HG03045 (cell line): ENCODE measurements around the gene FRMD4A.
"Not testable (repeated sequence)": the region's sequence is repeated elsewhere in the genome, so short reads cannot be mapped to it uniquely, and the experiment has no call there.

Experiments used
- ATAC-seq: cut with Tn5 transposase; IDR thresholded peaks from one replicate; pipeline ENCODE4 v1.9.1; 2021; ENCODE audit warnings: mild to moderate bottlenecking, moderate library complexity; ENCODE audit not compliant: unreplicated experiment

FRMD4A gene

GRCh38 chr10:14063531-14064285 lies 267.0 kb downstream of the FRMD4A start:
- no peak for ATAC-seq

GRCh38 chr10:14062528-14063260 lies 268.0 kb downstream of the FRMD4A start:
- ATAC-seq: no peak

DNA sequence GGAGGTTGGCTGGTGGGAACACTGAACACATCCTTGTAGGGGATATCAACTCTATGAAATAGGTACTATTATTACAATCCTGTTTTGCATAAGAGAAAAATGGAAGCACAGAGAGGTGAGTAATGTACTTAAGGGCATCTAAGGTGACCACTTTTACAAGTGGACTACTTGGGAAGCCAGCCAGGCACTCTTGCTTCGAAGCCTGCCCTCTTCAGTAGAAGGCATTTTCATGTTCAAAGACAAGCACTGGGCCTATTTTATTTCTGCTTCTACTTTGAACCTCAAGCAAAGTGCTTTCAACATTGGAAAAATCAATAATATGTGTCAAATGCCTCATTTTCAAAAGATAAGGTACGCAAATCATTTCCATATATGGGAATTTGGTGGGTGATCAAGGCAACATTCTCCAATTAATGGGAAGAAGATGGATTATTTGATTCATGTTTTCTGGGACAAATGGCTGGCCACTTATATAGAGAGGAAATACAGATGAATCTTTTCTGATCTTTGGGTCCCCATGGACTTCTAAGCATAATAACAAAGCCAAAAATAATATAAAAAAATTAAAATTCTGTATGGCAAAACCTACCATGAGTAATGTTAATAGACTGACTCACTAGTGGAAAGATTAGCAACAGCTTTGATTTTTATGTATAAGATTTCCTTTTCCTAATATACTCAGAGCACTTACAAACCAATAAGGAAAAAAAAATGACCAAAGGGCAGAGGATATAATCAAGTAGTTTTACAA lies 270.2 kb downstream of the FRMD4A start:
- ATAC-seq: no peak

- ATAC-seq: no peak
Measured at GRCh38 chr10:14056610-14057332, 274.0 kb downstream of the FRMD4A start.

- no peak for ATAC-seq
Measured at GRCh38 chr10:14052931-14053330, 277.8 kb downstream of the FRMD4A start.

DNA sequence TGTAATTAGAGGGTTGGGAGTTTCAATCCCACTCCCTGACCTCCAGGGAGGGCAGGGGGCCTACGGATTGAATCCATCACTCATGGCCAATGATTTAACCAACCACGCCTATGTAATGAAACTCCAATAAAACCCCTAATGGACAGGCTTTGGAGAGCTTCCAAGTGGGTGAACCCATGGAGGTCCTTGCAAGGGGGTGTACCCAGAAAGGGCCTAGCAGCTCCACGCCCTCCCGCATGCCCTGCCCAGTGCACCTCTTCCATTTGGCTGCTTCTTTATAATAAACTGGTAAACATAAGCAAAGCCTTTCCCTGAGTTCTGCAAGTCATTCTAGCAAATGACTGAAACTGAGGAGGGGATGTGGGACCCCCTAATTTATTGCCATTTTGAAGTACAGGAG lies 280.1 kb downstream of the FRMD4A start:
- ATAC-seq: no peak

DNA sequence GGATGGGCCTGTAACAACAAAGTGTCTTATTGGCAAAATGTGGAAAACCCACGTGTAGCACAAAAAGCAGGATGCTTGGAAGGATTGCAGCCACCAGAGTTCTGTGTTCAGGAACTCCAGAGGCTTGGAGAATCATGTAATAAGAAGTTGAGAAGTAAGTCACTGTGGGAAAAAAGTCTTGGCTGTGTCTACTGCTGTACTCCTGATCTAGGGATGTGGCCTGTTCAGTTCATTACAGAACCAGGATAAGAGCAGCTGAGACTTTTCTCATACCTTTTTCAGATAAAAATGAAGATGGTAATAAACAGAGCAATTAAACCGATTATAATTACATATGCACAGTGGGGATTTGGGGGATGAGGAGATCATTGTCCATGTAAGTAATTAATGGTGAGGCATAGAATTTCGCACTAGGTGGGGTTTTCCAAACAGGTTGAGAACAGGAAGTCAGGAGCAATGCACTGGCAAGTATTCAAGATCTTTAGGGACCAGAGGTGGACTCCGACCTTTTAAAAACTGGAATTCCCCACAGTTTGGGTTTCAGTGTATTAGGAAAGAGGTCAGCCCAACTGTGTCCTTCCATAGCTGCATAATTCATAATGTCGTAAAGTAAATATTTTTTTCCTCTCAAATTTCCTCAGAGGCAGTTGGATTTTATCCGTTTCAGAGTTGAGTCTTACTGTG lies 281.7 kb downstream of the FRMD4A start:
- no peak for ATAC-seq

- no peak for ATAC-seq
Measured at GRCh38 chr10:14047431-14047830, 283.3 kb downstream of the FRMD4A start.

- not testable (repeated sequence) for ATAC-seq
Measured at GRCh38 chr10:14042051-14042450, 288.7 kb downstream of the FRMD4A start.

DNA sequence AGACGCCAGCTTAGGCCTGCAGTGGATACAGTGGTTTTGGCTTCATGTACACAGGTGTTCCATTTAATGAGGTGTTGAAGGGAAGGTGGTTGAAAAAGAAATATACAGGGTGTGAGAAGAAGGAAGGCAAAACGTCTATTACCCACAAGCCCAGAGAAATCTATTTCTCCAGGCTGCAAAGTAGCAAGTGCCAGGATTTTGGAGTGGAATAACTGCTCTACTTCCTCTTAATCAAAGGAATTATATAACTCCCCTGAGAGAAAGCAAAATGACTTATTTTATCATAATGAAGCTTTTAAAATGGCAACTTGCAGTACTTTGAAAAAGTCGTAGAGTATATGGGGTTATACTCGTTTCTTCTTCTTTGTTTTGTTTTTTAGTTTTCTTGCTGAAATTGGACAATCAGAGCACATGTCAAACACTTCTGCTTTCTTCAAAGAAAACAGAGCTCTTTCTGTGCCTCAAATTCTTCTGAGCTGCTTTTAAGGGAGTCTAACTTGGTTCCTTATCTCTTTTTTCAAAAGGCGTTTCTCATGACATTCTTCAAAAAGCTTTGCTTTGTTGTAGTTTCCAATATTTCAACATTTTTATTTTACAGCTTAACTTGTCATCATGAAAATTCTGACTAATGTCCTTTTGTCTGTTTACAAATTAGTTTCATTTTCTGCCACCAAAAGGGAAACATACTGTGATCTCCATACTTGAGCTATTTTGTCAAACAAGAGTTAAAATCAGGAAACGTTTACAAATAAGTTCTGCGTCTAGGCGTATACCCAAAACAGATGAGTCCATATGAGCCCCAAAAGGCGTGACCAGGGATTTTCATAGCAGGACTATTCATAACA lies 289.7 kb downstream of the FRMD4A start:
- no peak for ATAC-seq

GRCh38 chr10:14039968-14040668 lies 290.6 kb downstream of the FRMD4A start:
- no peak for ATAC-seq

- no peak for ATAC-seq
Measured at GRCh38 chr10:14036233-14036632, 294.5 kb downstream of the FRMD4A start.

GRCh38 chr10:14035506-14035905 lies 295.2 kb downstream of the FRMD4A start:
- ATAC-seq: no peak

DNA sequence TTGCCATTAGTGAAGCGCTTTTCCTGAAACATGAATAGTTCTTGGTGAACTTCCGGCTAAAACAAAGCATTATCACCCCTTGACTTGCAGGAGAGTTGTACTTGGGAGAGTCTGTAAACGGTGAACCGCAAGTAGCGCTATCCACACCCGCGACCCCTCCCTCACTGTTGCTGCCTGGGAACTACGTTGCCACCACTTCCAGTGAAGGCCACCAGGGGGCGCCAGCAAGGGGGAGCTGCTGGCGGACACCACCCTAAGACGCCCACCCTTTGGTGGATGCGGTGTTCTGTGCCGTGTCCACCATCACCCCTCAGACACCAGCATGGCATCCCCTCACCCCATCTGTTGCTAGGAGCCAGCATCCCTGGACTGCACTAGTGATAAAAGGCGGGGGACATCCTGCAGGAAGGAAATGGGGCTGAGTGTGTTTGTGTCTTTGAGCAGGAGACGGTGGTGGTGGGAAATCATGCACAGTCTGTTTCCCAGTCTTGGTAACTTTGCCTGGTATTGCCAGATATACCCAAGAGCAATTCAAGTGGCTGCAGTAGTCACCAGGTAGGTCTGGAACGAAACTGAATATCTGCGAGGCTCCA lies 298.2 kb downstream of the FRMD4A start:
- ATAC-seq: no peak

DNA sequence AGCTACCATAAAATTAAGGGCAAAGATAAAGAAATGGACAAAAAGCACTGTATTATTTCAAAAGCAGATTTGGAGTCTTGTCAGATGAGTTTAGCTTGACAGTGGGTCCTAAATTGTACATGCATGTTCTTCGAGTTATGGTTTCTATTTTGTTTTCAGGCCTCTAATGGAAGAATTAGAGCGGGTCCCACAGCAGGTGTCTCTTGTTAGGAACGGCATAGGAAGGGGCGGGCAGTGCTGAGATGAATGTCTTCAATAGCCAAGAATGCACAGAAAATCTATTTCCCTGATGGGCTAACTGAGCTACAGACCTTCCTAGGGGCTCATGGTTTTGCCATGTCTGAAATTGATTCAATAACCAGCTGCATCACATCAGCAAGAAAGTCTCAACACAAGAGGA lies 304.4 kb downstream of the FRMD4A start:
- no peak for ATAC-seq

DNA sequence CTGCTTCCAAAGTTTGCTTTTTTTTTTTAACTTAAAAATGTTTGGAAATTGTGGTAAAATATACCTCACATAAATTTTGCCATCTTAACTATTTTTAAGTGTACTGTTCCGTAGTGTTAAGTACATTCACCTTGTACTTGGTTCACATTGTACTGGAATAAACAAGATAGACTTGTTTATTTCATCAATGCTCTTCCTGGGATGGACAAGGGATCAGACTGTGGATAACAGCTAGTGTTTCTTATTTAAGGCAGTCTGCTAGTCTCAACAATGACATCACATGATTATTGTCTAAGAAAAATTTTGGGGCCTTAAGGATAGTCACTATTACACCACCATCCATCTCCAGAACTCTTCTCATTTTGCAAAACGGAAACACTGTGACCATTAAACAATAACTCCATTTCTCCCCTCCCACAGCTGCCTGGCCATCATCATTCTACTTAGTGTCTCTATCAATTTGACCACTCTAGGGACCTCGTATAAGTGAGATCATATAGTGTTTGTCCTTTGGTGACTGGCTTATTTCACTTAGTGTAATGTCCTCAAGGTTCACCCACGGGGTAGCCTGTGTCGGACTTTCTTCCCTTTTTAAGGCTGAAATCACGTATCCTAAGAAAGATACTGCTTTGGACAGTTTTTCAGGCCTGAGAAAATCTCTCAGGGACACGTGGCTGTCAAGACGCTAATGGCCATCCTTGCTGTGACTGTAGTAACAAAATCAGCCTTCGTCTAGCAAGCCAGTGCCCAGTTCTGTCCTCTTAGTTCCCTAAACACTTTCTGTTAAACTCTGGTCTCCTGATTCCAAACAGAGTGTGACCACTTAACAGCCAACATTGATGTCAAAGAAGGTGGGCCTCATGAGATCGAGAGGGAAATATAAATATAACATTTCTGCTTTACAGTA lies 305.2 kb downstream of the FRMD4A start:
- ATAC-seq: no peak

GRCh38 chr10:14024329-14025202 lies 306.2 kb downstream of the FRMD4A start:
- ATAC-seq: no peak
